Neural progenitor cell (in vitro differentiated cells): ENCODE results near the gene KLHL30. TPM values are rescaled to one million over a fixed set of nuclear protein-coding genes. Genes with fewer than 3 reads are reported as not detected.

Experiments
- DNase-seq: peaks from one replicate; pipeline ENCODE4 v3.0.0-alpha.2; 2016; ENCODE audit warnings: low spot score
- H2AFZ ChIP-seq: fragments of 200-600 bp; sonication (generic); replicated peaks from 2 replicates; pipeline ENCODE4 v1.6.1; 2016; ENCODE audit warnings: antibody characterized with exemption
- H3F3A ChIP-seq: fragments of 200-600 bp; sonication (generic); 2 replicates; pipeline ENCODE4 v1.6.1; 2016; ENCODE audit warnings: antibody characterized with exemption, low read depth
- H3K27ac ChIP-seq: fragments of 200-600 bp; sonication (generic); 2 replicates; pipeline ENCODE4 v1.5.1; 2016; ENCODE audit warnings: mild to moderate bottlenecking
- H3K27me3 ChIP-seq: fragments of 200-600 bp; sonication (generic); 2 replicates; pipeline ENCODE4 v1.6.1; 2016; ENCODE audit warnings: mild to moderate bottlenecking, moderate library complexity
- H3K36me3 ChIP-seq: fragments of 200-600 bp; sonication (generic); 2 replicates; pipeline ENCODE4 v1.5.1; 2016
- H3K4me1 ChIP-seq: fragments of 200-600 bp; sonication (generic); 2 replicates; pipeline ENCODE4 v1.6.1; 2016; ENCODE audit warnings: mixed run types
- H3K4me2 ChIP-seq: fragments of 200-600 bp; sonication (generic); 2 replicates; pipeline ENCODE4 v1.6.1; 2016
- H3K4me3 ChIP-seq: fragments of 200-600 bp; sonication (generic); 2 replicates; pipeline ENCODE4 v1.5.1; 2016
- H3K79me2 ChIP-seq: fragments of 200-600 bp; sonication (generic); 2 replicates; pipeline ENCODE4 v1.6.1; 2016; ENCODE audit warnings: low read depth
- H3K9ac ChIP-seq: fragments of 200-600 bp; sonication (generic); 2 replicates; pipeline ENCODE4 v1.6.1; 2016
- H3K9me3 ChIP-seq: fragments of 200-600 bp; sonication (generic); 2 replicates; pipeline ENCODE4 v1.5.1; 2016; ENCODE audit warnings: low read depth
- H4K20me1 ChIP-seq: fragments of 200-600 bp; sonication (generic); 2 replicates; pipeline ENCODE4 v1.6.1; 2016; ENCODE audit warnings: low read depth
- H3K27ac Mint-ChIP-seq: 3 replicates; pipeline ENCODE4 v1.8.0; 2021; ENCODE audit warnings: mixed read lengths
- H3K27me3 Mint-ChIP-seq: 2 replicates; pipeline ENCODE4 v1.8.0; 2022; ENCODE audit warnings: low read depth, mild to moderate bottlenecking, inconsistent platforms, moderate library complexity, mixed read lengths; ENCODE audit not compliant: insufficient read depth
- H3K36me3 Mint-ChIP-seq: 3 replicates; pipeline ENCODE4 v1.8.0; 2021; ENCODE audit warnings: mixed read lengths
- H3K4me1 Mint-ChIP-seq: 3 replicates; pipeline ENCODE4 v1.8.0; 2021; ENCODE audit warnings: mixed read lengths
- H3K4me3 Mint-ChIP-seq: 3 replicates; pipeline ENCODE4 v1.8.0; 2021; ENCODE audit warnings: mild to moderate bottlenecking, moderate library complexity, mixed read lengths
- H3K9me3 Mint-ChIP-seq: 3 replicates; pipeline ENCODE4 v1.8.0; 2020; ENCODE audit warnings: mixed read lengths
- CTCF ChIP-seq: fragments of 200-600 bp; sonication (generic); IDR thresholded peaks from 2 replicates; pipeline ENCODE4 v1.5.1; 2017; ENCODE audit warnings: antibody characterized with exemption, mild to moderate bottlenecking
- EZH2 ChIP-seq: fragments of 200-600 bp; sonication (generic); IDR thresholded peaks from 2 replicates; pipeline ENCODE4 v1.6.1; 2017; ENCODE audit warnings: antibody characterized with exemption, mild to moderate bottlenecking, moderate library complexity
- EZH2phosphoT487 ChIP-seq: fragments of 200-600 bp; sonication (generic); IDR thresholded peaks from 2 replicates; pipeline ENCODE4 v1.6.1; 2017; ENCODE audit warnings: antibody characterized with exemption
- total RNA-seq: library from RNA; depleted of rRNA; stranded (reverse); fragments of >200 nt; gene quantifications from 2 replicates; pipeline ENCODE4 v1.2.3, GENCODE V29; 2015; ENCODE audit warnings: low replicate concordance

KLHL30 gene
- total RNA-seq, 1 donor from 2014 or later = not detected

DNA sequence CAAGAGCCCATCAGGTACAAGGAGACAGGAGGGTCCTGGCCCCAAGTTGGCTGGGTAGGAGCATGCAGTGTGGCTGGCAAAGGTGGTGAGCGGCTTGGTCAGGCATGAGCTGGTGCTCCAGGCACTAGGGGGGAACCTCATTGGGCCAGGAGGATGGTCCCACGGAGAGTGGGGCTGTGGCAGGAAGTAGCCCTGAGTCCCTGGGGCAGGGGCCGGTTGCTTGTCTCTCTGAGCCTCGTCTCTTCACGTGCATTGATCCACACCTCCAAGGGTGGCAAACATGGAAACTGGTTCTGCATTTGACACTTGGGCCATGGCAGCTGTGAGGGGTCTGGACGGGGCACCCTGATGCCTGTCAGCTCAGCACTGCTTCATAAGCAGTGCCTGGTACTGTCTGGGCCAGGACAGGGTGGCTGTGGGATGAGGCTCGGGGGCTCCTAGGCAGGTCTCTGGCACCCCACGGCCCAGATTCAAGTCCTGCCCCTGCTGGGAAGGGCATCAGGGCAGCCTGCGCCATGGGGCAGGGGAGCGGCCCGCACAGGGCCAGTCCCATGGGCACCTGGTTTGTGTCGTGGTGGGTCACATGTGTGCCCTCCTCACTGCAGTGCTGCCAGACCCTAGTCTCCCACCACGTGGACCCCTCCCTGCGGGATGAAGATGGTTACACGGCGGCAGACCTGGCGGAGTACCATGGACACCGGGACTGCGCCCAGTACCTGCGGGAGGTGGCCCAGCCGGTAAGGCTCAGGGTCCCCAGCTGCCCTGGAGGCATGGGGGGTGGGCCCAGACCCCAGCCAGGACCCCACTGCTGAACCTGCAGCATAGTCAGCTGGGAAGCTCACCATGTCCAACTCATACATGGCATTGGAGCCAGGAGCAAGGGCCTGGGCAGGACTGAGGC, 21.9 kb upstream of the KLHL30 start:
- TF ChIP-seq EZH2 (no peak), CTCF (no peak), EZH2phosphoT487 (no peak)
- H3K9me3 ChIP-seq = peaks cover 10% of the 10 kb centered on the region
- H2AFZ ChIP-seq = no peak overlapping the region
- H3K4me3 Mint-ChIP-seq = no peak overlapping the region
- H3F3A ChIP-seq = no peaks in the 10 kb centered on the region
- no peak overlapping the region for H3K27ac ChIP-seq
- H3K36me3 ChIP-seq = no peaks in the 10 kb centered on the region
- H3K4me3 ChIP-seq = no peak overlapping the region
- H3K27me3 Mint-ChIP-seq = peaks cover 13% of the 10 kb centered on the region
- H3K36me3 Mint-ChIP-seq = no peaks in the 10 kb centered on the region
- DNase-seq = no peak
- H3K27me3 ChIP-seq = peaks cover 14% of the 10 kb centered on the region
- no peaks in the 10 kb centered on the region for H4K20me1 ChIP-seq
- H3K79me2 ChIP-seq = no peaks in the 10 kb centered on the region
- no peaks in the 10 kb centered on the region for H3K4me1 Mint-ChIP-seq
- H3K27ac Mint-ChIP-seq = no peak overlapping the region
- peaks cover 7% of the 10 kb centered on the region for H3K4me1 ChIP-seq
- H3K9me3 Mint-ChIP-seq = peaks cover 21% of the 10 kb centered on the region
- no peak overlapping the region for H3K4me2 ChIP-seq
- no peak overlapping the region for H3K9ac ChIP-seq

- H3K27ac Mint-ChIP-seq = no peak overlapping the region
- H3K4me2 ChIP-seq = no peak overlapping the region
- no peaks in the 10 kb centered on the region for H3K36me3 ChIP-seq
- peaks cover 14% of the 10 kb centered on the region for H3K9me3 Mint-ChIP-seq
- no peaks in the 10 kb centered on the region for H3K79me2 ChIP-seq
- H3K4me1 ChIP-seq = peaks cover 7% of the 10 kb centered on the region
- peaks cover 14% of the 10 kb centered on the region for H3K27me3 ChIP-seq
- no peak overlapping the region for H3K4me3 ChIP-seq
- H3K27ac ChIP-seq = no peak overlapping the region
- H2AFZ ChIP-seq = no peak overlapping the region
- H3K4me1 Mint-ChIP-seq = no peaks in the 10 kb centered on the region
- H3K4me3 Mint-ChIP-seq = no peak overlapping the region
- peaks cover 6% of the 10 kb centered on the region for H3K9me3 ChIP-seq
- no peaks in the 10 kb centered on the region for H4K20me1 ChIP-seq
- peaks cover 13% of the 10 kb centered on the region for H3K27me3 Mint-ChIP-seq
- H3F3A ChIP-seq = no peaks in the 10 kb centered on the region
- no peak for DNase-seq
- H3K36me3 Mint-ChIP-seq = no peaks in the 10 kb centered on the region
- no peak overlapping the region for H3K9ac ChIP-seq
- TF ChIP-seq EZH2 (no peak), EZH2phosphoT487 (no peak)
Observed at GRCh38 chr2:238117199-238118154, 21.0 kb upstream of the KLHL30 start.

DNA sequence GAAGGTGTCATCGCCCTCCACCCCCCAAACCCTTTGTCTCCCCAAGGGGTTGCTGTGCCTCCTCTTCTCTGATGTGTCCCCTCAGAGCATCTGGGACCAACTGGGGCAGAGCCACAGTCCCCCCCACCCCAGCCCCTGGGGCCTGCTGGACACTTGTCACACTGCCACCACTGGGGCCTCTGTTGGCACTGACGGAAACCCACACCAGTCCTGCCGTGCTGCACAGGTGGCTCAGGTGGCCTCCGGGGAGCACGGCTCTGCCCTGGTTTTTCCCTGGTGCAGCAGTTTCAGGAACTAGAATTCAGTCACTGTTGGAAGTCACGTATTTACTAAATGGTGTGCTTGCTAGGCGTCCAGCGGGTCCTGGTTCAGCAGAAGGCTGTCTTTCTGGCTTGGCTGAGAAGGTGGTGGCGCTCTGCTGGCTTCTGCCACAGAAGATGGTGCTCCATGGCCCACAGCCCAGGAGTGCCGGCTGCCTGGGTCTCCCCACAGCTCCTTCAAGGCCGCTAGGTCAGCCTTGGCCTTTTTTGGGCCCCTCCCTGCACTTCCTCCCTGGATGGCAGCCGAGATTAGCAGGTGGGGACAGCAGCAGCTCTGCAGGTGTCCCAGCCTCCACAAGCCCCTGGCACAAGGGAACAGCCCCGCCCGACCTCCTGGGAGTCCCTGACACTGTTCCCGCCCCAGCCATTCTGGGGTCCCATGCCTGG, 18.6 kb upstream of the KLHL30 start:
- Mint-ChIP-seq H3K9me3 (peaks cover 4% of the 10 kb centered on the region), H3K27me3 (peaks cover 10% of the 10 kb centered on the region), H3K36me3 (no peaks in the 10 kb centered on the region), H3K27ac (no peak overlapping the region), H3K4me3 (no peak overlapping the region), H3K4me1 (no peaks in the 10 kb centered on the region)
- H2AFZ ChIP-seq = peak overlapping the region; percentile 42
- no peaks in the 10 kb centered on the region for H4K20me1 ChIP-seq
- no peaks in the 10 kb centered on the region for H3K36me3 ChIP-seq
- no peak overlapping the region for H3K9ac ChIP-seq
- DNase-seq = no peak
- H3K4me3 ChIP-seq = no peak overlapping the region
- no peaks in the 10 kb centered on the region for H3K9me3 ChIP-seq
- H3K27me3 ChIP-seq = peaks cover 14% of the 10 kb centered on the region
- H3K79me2 ChIP-seq = no peaks in the 10 kb centered on the region
- H3K4me1 ChIP-seq = peaks cover 7% of the 10 kb centered on the region
- H3F3A ChIP-seq = no peaks in the 10 kb centered on the region
- TF ChIP-seq EZH2 (no peak), EZH2phosphoT487 (no peak), CTCF (no peak)
- no peak overlapping the region for H3K27ac ChIP-seq
- peak overlapping the region; percentile 31 for H3K4me2 ChIP-seq
